Ovary (tissue), 3 donors: Measurements from ENCODE around the gene TP73.

Experiments used
- CTCF ChIP-seq, 3 donors: fragments of 450-650 bp in 2 of 3; fragments of 200-600 bp in 1 of 3; IDR thresholded peaks; one replicate each; pipeline versions ENCODE4 v1.5.1 to v1.8.0; 2016 to 2022; ENCODE audit warnings: antibody characterized with exemption in 3 of 3, mild to moderate bottlenecking in 1 of 3
- EP300 ChIP-seq: sonication (generic); formaldehyde crosslinking; IDR thresholded peaks from one replicate; pipeline ENCODE4 v1.6.1; 2017; ENCODE audit warnings: antibody characterized with exemption
- POLR2A ChIP-seq: fragments of 450-650 bp; IDR thresholded peaks from one replicate; pipeline ENCODE4 v1.6.1; 2017; ENCODE audit warnings: antibody characterized with exemption, mild to moderate bottlenecking, moderate library complexity
- donor health status: DM: no; HTN: no; CAD: no.

GRCh38 chr1:3609016-3609768 lies 43.1 kb upstream of the TP73 start:
- TF ChIP-seq CTCF (IDR thresholded peaks at IDR 0.05) (no peak), POLR2A (no peak), EP300 (no peak)
